NCI-H187 (cell line): ENCODE measurements around the gene BACE2.

Source experiments
- DNase-seq, 2 experiments: peaks; one replicate each; lab custom pipeline; 2025; lab: John Stamatoyannopoulos, UW

The BACE2 gene

GRCh38 chr21:41321908-41322495 lies 154.0 kb downstream of the BACE2 start:
- no peak for DNase-seq

DNA sequence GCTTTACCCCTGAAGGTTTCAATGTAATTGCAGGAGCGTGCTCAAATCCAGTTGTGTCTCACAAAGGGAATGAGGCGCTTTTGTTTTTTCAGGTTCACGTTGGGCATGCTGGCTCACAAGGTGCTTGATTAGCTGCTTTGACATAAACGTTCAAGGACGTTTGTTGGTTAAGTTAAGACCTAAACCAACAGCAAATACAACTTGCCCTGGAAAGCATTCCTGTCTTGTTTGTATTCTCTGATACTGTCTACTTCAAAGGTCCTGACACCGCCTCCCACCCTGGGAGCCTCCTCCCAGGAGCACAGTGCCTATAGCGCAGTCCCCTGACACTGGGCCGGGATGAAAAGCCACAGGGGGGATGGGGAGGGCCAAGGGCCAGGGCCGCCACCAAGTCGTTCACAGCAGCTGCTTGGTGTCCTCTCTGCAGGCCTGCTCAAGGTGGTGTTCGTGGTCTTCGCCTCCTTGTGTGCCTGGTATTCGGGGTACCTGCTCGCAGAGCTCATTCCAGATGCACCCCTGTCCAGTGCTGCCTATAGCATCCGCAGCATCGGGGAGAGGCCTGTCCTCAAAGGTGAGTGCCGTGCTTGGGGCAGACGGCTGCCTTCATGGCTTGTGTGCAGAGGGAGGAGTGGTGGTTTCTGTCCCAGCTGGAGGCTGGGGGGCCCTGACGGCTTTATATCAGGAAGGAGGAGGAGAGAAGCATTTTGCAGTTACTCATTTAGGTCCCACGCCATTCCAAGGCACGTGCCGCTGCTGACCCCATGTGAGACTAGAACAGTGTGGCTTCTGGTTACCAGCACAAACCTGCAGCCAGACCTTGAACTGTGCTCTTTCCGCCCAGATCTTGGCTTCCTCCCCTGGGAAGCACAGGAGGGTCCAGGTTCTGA lies 154.8 kb downstream of the BACE2 start:
- DNase-seq, result no peak

GRCh38 chr21:41325138-41325912 lies 157.4 kb downstream of the BACE2 start:
- no peak for DNase-seq

- no peak for DNase-seq
Measured at GRCh38 chr21:41326414-41327080, 158.6 kb downstream of the BACE2 start.

GRCh38 chr21:41327753-41328152 lies 159.8 kb downstream of the BACE2 start:
- no peak for DNase-seq

DNA sequence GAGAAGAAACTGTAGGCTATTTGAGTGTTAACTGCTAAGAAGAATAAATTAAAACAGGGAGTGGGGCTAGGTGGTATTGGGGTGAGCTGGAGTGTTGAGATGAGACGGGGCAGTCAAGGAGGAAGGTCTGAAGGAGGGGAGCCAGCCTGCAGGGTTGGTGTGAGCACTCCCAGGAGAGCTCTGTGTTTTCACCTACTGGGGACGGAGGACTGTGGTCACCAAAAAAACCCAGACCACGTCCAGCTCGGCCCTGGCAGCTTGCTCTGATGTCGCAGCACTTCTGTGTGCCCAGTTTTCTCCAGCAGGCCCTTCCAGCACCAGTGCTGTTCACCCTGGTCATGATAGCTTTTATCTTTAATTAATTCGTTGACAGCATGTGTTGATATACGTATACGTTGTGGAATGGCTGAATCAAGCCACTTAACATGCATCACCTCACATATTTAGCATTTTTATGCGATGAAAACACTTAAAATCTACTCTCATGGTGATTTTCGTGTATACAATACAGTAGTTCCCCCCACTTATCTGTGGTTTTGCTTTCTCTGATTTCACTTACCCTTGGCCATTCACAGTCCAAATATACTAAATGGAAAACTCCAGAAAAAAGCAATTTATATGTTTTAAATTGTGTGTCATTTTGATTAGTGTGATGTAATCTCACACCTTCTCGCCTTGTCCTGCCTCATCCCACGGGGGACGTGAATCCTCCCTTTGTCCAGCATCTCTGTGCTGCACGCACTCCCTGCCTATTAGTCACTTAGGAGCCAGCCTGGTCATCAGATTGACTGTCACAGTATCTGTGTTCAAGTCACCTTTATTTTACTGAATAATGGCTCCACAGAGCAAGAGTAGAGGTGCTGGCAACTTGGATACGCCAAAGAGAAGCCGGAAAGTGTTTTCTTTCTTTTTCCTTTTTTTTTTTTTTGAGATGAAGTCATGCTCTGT lies 161.0 kb downstream of the BACE2 start:
- no peak for DNase-seq
